T-helper 2 cell (primary cell): ENCODE results near the gene VPS54.
"Not testable (repeated sequence)": the region's sequence is repeated elsewhere in the genome, so short reads cannot be mapped to it uniquely, and the experiment has no call there.

Source experiments
- DNase-seq, 5 experiments: peaks; one replicate each; pipeline versions ENCODE4 v3.0.0 to v3.0.0-alpha.2; 2012 to 2022

VPS54 gene

DNA sequence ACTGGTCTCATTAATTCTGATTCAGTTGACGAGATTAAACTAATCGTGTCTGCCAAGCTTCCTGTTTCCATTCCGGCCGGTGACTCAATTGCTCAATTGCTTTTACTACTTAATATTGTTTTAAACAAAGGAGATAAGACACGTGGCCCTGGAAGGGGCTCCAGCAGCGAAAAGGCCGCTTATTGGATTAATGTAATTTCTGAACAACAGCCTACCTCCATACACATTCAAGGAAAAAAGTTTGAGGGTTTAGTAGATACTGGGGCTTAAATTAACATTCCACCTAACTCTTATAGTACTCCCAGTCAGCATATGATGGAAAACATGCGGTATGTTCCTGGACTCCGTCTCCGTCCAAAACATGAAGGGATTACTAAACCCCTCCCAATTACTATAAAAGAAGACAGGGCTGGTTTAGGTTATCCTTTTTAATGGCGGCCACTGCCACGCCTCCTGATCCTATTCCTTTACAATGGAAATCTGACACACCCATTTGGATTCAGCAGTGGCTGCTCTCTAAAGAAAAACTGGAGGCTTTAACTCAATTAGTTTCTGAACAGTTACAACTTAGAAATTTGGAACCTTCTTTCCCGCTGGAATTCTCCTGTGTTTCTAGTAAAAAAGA lies 27.1 kb downstream of the VPS54 start:
- DNase-seq, result no peak

- DNase-seq, result not testable (repeated sequence)
These were observed 27.8 kb downstream of the VPS54 start for GRCh38 chr2:63991173-63991999.

DNA sequence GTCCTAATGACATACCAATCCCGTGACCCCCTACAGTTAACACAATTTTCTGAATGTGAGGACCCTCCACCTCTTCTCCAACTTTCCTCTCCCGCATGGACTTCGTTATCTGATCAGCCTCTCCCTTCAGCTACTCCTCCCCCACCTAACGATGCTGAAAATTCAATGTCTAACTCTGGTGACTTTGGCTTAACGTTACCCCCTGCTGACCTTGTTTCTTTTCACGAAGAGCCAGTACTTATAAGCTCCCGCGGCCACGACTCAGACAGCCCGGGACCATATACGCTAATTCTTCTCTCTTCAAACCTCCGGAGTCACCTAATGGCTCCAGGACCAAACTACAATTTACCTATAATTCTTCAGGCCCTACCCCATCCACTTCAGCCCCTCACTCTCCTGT lies 29.2 kb downstream of the VPS54 start:
- no peak for DNase-seq

- not testable (repeated sequence) for DNase-seq
These were observed 30.3 kb downstream of the VPS54 start for GRCh38 chr2:63988842-63989436.

GRCh38 chr2:63984606-63985359 lies 34.4 kb downstream of the VPS54 start:
- DNase-seq, result no peak

GRCh38 chr2:63983986-63984605 lies 35.1 kb downstream of the VPS54 start:
- peak in 1 of 5 experiments; percentile 76 for DNase-seq

DNA sequence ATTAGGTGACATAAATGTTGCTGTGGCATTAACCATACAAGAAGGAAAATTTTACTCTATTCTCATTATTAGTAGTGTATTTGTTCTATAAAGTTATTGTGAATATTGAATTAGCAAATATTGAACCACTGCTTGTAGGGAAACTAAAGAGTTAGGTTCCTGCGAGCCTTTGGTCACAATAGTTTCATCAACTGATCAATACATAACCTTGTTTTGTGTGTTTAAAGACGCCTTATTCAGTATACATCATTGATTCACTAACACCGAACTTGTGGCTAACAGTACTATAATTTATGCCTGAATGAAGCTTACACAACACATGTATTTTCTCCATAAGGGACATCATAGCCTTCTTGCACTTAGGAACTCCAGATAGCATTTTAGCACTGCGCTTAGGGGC lies 36.9 kb downstream of the VPS54 start:
- no peak for DNase-seq

GRCh38 chr2:63981702-63982103 lies 37.5 kb downstream of the VPS54 start:
- no peak for DNase-seq

- no peak for DNase-seq
These were observed 38.4 kb downstream of the VPS54 start for GRCh38 chr2:63980794-63981193.

- DNase-seq, result peak in 1 of 5 experiments; percentile 90
These were observed 41.3 kb downstream of the VPS54 start for GRCh38 chr2:63977904-63978303.

GRCh38 chr2:63976125-63976510 lies 43.1 kb downstream of the VPS54 start:
- no peak for DNase-seq

- DNase-seq, result no peak
These were observed 43.6 kb downstream of the VPS54 start for GRCh38 chr2:63975437-63976124.

DNA sequence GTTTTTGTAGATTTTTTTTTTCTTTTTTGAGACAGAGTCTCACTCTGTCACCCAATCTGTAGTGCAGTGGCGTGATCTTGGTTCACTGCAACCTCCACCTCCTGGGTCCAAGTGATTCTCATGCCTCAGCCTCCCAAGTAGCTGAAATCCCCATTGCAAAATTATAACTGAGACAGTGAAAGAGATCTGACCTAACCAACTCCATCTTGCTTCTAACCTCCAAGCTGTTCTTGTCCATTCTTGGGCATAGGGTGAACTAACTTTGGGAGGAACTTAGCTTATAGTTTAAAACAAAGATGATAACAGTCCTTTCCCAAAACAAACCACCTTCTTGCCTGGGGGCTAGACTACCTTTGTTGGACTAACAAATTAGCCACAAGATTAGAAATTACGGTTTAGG lies 44.2 kb downstream of the VPS54 start:
- not testable (repeated sequence) for DNase-seq

DNA sequence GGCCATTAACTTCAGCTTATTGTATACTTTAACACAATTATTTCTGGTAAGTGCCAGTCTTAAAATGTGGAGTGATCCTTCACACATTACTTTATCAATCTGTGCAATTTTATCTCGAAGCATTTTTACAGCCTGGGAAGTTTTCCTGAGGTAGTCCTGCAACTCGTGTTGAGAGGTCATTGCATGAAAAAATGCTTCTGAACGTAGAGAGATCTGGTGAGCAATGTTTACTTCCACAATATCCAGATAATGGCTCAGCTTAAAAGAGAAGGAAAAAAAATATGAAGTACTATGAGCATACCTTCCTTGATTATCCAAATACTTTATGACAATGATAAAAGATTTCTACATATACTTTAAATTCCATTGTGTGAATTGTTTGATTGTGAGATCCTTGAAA lies 57.0 kb downstream of the VPS54 start:
- no peak for DNase-seq

DNA sequence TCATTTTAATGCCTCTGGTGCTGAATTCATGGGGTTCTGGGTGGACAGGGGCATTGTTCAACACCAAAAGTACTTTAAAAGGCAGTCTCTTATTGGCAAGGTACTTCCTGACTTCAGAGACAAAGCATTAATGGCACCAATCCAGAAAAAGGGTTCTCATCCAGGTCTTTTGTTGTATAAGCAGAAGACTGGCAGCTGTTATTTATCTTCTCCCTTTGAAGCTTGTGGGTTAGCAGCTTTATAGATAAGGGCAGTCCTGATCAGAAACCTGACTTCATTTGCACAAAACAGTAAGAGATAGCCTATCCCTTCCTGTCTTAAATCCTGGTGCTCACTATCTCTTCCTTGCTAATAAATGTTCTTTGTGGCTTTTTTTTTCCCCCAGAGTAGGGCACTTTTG lies 68.8 kb downstream of the VPS54 start:
- no peak for DNase-seq

DNA sequence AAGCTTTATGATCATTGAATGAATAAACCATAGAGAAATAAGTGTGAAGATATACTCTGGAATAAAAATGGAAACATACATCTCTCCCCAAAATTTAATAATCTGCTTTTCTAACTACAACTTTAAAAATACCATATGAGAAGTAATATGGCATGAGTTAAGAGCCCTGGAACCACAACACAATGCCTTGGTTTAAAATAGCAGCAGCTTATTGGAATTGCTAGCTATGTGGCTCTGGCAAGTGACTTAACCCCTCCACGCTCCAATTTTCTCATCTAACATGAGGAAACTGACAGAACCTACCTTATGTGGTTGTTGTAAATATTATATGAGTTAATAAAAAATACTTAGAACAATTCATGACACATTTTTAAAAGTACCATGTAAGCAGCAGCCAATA lies 76.4 kb downstream of the VPS54 start:
- no peak for DNase-seq

- DNase-seq, result not testable (repeated sequence)
These were observed 87.1 kb downstream of the VPS54 start for GRCh38 chr2:63932104-63932503.

DNA sequence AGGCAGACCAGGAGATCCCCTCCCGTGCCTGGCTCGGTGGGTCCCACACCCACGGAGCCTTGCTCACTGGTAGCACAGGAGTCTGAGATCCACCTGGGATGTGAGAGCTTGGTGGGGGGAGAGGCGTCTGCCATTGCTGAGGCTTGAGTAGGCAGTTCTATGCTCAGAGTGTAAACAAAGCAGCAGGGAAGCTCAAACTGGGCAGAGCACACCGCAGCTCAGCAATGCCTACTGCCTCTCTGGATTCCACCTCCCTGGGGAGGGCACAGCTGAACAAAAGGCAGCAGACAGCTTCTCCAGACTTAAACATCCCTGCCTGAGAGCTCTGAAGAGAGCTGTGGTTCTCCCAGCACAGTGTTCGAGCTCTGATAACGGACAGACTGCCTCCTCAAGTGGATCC lies 92.4 kb downstream of the VPS54 start:
- no peak for DNase-seq

DNA sequence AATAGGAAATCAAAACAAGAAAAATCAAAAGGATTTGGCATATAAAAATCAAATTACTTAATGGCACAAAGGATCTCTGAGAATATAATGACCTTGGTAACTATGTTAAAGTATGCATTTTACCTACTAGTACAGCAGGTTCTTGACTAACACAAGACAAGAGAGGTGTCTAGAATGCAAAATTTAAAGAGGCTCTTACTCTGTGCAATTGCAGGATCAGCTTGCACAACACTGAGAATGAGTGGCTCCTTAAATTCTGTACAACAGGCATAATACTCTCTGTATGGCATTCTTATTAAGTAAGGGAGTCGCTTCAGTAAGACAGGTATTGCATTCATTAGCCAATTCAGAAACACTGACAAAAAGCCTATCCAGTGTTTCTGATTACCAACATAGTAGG lies 104.9 kb downstream of the VPS54 start:
- no peak for DNase-seq

DNA sequence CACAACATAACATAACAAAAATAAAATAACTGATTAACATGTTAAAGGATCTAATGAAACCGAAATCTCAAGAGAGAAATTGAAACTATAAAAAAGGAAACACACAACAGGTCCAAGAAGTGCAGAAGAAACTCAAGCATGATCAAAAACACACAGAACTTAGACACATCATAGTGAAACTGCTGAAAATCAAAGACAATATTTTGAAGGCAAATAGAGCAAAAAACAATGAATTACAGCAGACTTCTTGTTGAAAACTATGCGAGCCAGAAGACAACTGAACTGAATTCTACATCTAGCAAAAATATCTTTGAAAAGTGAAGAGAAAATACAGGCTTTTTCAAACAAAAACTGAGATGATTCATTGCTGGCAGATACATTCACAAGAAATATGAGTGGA lies 116.2 kb downstream of the VPS54 start:
- DNase-seq, result peak in 1 of 5 experiments; percentile 76

DNA sequence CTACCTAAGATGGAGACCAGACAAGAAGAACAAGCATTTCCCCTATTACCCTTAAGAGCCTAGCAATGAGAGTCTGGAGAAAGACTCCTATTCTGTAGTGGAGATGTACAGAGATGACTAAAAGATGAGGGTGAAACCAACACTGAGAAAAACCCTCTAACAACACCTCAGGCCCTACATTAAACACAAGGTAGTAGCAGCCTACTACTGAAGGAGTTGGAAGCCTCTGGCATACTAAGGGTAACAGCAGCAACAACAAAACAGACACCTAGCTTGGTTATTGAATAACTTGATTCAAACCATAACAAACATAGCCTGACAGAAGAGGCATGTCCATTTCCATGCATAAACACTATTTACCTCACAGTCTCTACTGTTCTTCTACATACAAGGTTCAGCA lies 117.1 kb downstream of the VPS54 start:
- no peak for DNase-seq

- no peak for DNase-seq
These were observed 119.6 kb downstream of the VPS54 start for GRCh38 chr2:63899639-63900038.
